Spleen (tissue), 11 donors: ENCODE measurements around the gene MMP13. TPM values are rescaled to one million over a fixed set of nuclear protein-coding genes. Genes with fewer than 3 reads are reported as not detected.

Experiments used
- DNase-seq: peaks from one replicate; pipeline ENCODE4 v3.0.0-alpha.2; 2020
- H3K27ac ChIP-seq, 8 donors: fragments of 200-600 bp; sonication (generic) in 7 of 8; 1 replicate in 4 of 8; 2 replicates in 4 of 8; pipeline versions ENCODE4 v1.5.0 to v1.8.0; 2016 to 2021; ENCODE audit warnings: inconsistent platforms in 4 of 8, mild to moderate bottlenecking in 4 of 8, moderate library complexity in 1 of 8
- H3K27me3 ChIP-seq, 7 donors: fragments of 200-600 bp; sonication (generic) in 6 of 7; replicated peaks in 1 of 7; 1 replicate in 4 of 7; 2 replicates in 3 of 7; pipeline versions ENCODE4 v1.5.0 to v1.8.0; 2016 to 2021; ENCODE audit warnings: inconsistent platforms in 3 of 7, mild to moderate bottlenecking in 1 of 7
- H3K36me3 ChIP-seq, 6 donors: fragments of 200-600 bp; sonication (generic) in 5 of 6; 1 replicate in 4 of 6; 2 replicates in 2 of 6; pipeline versions ENCODE4 v1.5.0 to v1.8.0; 2016 to 2021; ENCODE audit warnings: inconsistent platforms in 2 of 6
- H3K4me1 ChIP-seq, 6 donors: fragments of 200-600 bp; sonication (generic) in 5 of 6; 1 replicate in 3 of 6; 2 replicates in 3 of 6; pipeline versions ENCODE4 v1.5.0 to v1.8.0; 2016 to 2021; ENCODE audit warnings: inconsistent platforms in 3 of 6
- H3K4me3 ChIP-seq, 8 donors: fragments of 200-600 bp; sonication (generic) in 7 of 8; 1 replicate in 4 of 8; 2 replicates in 4 of 8; pipeline versions ENCODE4 v1.5.0 to v1.8.0; 2016 to 2021; ENCODE audit warnings: inconsistent platforms in 4 of 8, mild to moderate bottlenecking in 4 of 8, moderate library complexity in 2 of 8
- H3K9me3 ChIP-seq, 8 donors: fragments of 200-600 bp; sonication (generic) in 7 of 8; 1 replicate in 4 of 8; 2 replicates in 4 of 8; pipeline versions ENCODE4 v1.5.0 to v1.8.0; 2016 to 2021; ENCODE audit warnings: inconsistent platforms in 4 of 8
- CTCF ChIP-seq, 11 experiments: fragments of 200-600 bp in 7 of 11; fragments of 450-650 bp in 4 of 11; sonication (generic) in 4 of 11; IDR thresholded peaks in 8 of 11; conservative IDR thresholded peaks in 3 of 11; 1 replicate in 7 of 11; 2 replicates in 4 of 11; pipeline versions ENCODE4 v1.4.0 to v1.8.0; 2016 to 2021; ENCODE audit warnings: antibody characterized with exemption in 11 of 11, inconsistent platforms in 4 of 11, mild to moderate bottlenecking in 1 of 11
- POLR2A ChIP-seq, 3 donors: fragments of 450-650 bp; IDR thresholded peaks; one replicate each; pipeline ENCODE4 v1.5.1; 2017; ENCODE audit warnings: antibody characterized with exemption in 3 of 3, mild to moderate bottlenecking in 1 of 3
- POLR2AphosphoS5 ChIP-seq, 3 donors: sonication (generic); formaldehyde crosslinking; IDR thresholded peaks; one replicate each; pipeline ENCODE4 v1.5.1; 2017; ENCODE audit warnings: antibody characterized with exemption in 3 of 3
- WGBS, 5 donors: extraction: QIAGEN DNeasy Blood & Tissue Kit in 3 of 5; methylation state at CpG; one replicate each; pipeline versions ENCODE4 v1.1.5 to v1.1.7; 2013 to 2018; 5-methylcytosine and 5-hydroxymethylcytosine counted together
- intact Hi-C: fragments of 100-400 bp; cut with DNase I; formaldehyde crosslinking; loops from one replicate; pipeline ENCODE4 v1.15.0; 2023; ENCODE audit warnings: low total_unique reads
- polyA plus RNA-seq, 3 donors: library from polyadenylated mRNA; stranded (reverse); fragments of 200-250 nt; gene quantifications; one replicate each; pipeline ENCODE4 v1.2.1, GENCODE V29; 2013
- total RNA-seq, 7 donors: library from RNA; depleted of rRNA in 3 of 7; stranded (reverse); fragments of >200 nt in 3 of 7; fragmentation: NEBNext Ultra II Directional in 4 of 7; extraction: Animal tissue kit (Norgen Biotek cat#: 25700) in 4 of 7; gene quantifications; one replicate each; pipeline versions ENCODE4 v1.1.0 to v1.2.1, GENCODE V29; 2016 to 2021
- donor health status: healthy with polysubstance abuse.
- donor health status: DM: no; HTN: no; CAD: no; lungs with moderate emphysema.
- donor health status: DM: no; HTN: no; CAD: no.
- donor health status: Bipolar disorder and iron deficiency.
- donor health status: healthy.
- donor health status: DM: no; HTN: no; CAD: no.
- donor health status: DM: yes; HTN: yes; CAD: no.

MMP13 gene
- total and polyA plus RNA-seq, 10 donors, result not detected

GRCh38 chr11:102964867-102965266 lies 9.3 kb upstream of the MMP13 start:
- H3K27ac ChIP-seq, result no peak overlapping the region
- intact Hi-C loops, result no loop called here
- TF ChIP-seq POLR2AphosphoS5 (IDR thresholded peaks at IDR 0.05) (no peak), CTCF (IDR thresholded peaks at IDR 0.05 in 8 of 11, conservative IDR thresholded peaks at IDR 0.05 in 3 of 11) (no peak)
- H3K4me3 ChIP-seq, result no peak overlapping the region
- H3K27me3 ChIP-seq, result no peaks in the 10 kb centered on the region
- H3K4me1 ChIP-seq, result no peaks in the 10 kb centered on the region
- no peaks in the 10 kb centered on the region for H3K9me3 ChIP-seq
- H3K36me3 ChIP-seq, result no peaks in the 10 kb centered on the region
- no peak for DNase-seq
- 70 to 88% (median 75%) methylated on average over 11 to 14 of the region's 14 CpGs for WGBS, 5 donors

- intact Hi-C loops, result no loop called here
- DNase-seq, result no peak
- no peaks in the 10 kb centered on the region for H3K4me1 ChIP-seq
- TF ChIP-seq CTCF (IDR thresholded peaks at IDR 0.05 in 8 of 11, conservative IDR thresholded peaks at IDR 0.05 in 3 of 11) (no peak), POLR2AphosphoS5 (IDR thresholded peaks at IDR 0.05) (no peak), POLR2A (IDR thresholded peaks at IDR 0.05) (no peak)
- 68 to 82% (median 76%) methylated on average over 2 of the region's 2 CpGs for WGBS, 5 donors
- H3K9me3 ChIP-seq, result no peaks in the 10 kb centered on the region
- H3K4me3 ChIP-seq, result no peak overlapping the region
- no peaks in the 10 kb centered on the region for H3K27me3 ChIP-seq
- H3K27ac ChIP-seq, result no peak overlapping the region
- no peaks in the 10 kb centered on the region for H3K36me3 ChIP-seq
Observed at GRCh38 chr11:102957953-102958352, 2.4 kb upstream of the MMP13 start.

GRCh38 chr11:102950622-102951081 lies 4.9 kb downstream of the MMP13 start:
- TF ChIP-seq POLR2AphosphoS5 (IDR thresholded peaks at IDR 0.05) (no peak), POLR2A (IDR thresholded peaks at IDR 0.05) (no peak), CTCF (IDR thresholded peaks at IDR 0.05 in 8 of 11, conservative IDR thresholded peaks at IDR 0.05 in 3 of 11) (no peak)
- intact Hi-C loops, result no loop called here
- DNase-seq, result no peak
- no peak overlapping the region for H3K4me3 ChIP-seq
- no peak overlapping the region for H3K27ac ChIP-seq
- H3K36me3 ChIP-seq, result no peaks in the 10 kb centered on the region
- 72 to 87% (median 79%) methylated on average over 2 of the region's 2 CpGs for WGBS, 5 donors
- no peaks in the 10 kb centered on the region for H3K4me1 ChIP-seq
- H3K9me3 ChIP-seq, result no peaks in the 10 kb centered on the region
- no peaks in the 10 kb centered on the region for H3K27me3 ChIP-seq

GRCh38 chr11:102946237-102946636 lies 9.3 kb downstream of the MMP13 start:
- intact Hi-C loops, result no loop called here
- 63 to 74% (median 64%) methylated on average over 3 of the region's 3 CpGs for WGBS, 5 donors
- DNase-seq, result no peak
- TF ChIP-seq POLR2A (IDR thresholded peaks at IDR 0.05) (no peak), POLR2AphosphoS5 (IDR thresholded peaks at IDR 0.05) (no peak), CTCF (IDR thresholded peaks at IDR 0.05 in 8 of 11, conservative IDR thresholded peaks at IDR 0.05 in 3 of 11) (no peak)
- Histone ChIP-seq H3K27me3 (peaks cover 0 to 5% (median 0%) of the 10 kb centered on the region in 7 donors), H3K36me3 (no peaks in the 10 kb centered on the region), H3K4me3 (no peak overlapping the region), H3K27ac (no peak overlapping the region), H3K9me3 (no peaks in the 10 kb centered on the region), H3K4me1 (peaks cover 0 to 2% (median 0%) of the 10 kb centered on the region in 6 donors)
